SK-N-SH (cell line): ENCODE results near the gene TMCO2.

Experiments
- TCF12 ChIP-seq: IDR thresholded peaks from 2 replicates; pipeline ENCODE4 v1.4.0; 2012
- TEAD4 ChIP-seq: IDR thresholded peaks from 2 replicates; pipeline ENCODE4 v1.4.0; 2012; ENCODE audit warnings: mild to moderate bottlenecking, borderline replicate concordance; ENCODE audit not compliant: insufficient read depth
- TF ChIP-seq, protein P1 (sequence below): fragments of 200-600 bp; sonication (generic); IDR thresholded peaks from 2 replicates; pipeline ENCODE4 v1.6.1; 2017; ENCODE audit warnings: antibody characterized with exemption, mild to moderate bottlenecking, moderate library complexity

DNA sequence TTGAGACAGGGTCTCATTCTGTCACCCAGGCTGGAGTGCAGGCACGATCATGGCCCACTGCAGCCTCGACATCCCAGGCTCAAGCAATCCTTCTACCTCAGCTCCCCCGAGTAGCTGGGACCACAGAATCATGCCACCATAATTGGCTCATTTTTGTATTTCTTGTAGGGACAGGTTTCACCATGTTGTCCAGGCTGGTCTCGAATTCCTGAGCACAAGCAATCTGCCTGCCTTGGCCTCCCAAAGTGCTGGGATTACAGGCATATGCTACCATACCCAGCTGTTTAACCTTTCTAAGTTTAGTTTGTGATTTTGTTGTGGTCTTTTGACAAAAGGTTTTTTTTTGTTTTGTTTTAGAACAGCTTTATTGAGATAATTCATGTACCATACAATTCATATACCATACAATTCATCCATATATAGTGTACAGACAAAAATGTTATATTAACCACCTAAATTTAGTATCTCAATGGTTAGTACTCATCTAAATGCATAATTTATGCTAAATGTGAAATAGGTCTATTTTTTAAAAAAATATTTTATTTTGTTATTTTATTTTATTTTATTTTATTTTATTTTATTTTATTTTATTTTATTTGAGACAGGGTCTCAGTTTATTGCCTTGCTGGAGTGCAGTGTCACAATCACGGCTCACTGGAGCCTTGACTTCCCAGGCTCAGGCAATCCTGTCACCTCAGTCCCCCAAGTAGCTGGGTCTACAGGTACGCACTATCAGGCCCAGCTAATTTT is 19.2 kb downstream of the TMCO2 start:
- TF ChIP-seq TCF12 (no peak), TEAD4 (no peak)
- TF ChIP-seq, protein P1, sequence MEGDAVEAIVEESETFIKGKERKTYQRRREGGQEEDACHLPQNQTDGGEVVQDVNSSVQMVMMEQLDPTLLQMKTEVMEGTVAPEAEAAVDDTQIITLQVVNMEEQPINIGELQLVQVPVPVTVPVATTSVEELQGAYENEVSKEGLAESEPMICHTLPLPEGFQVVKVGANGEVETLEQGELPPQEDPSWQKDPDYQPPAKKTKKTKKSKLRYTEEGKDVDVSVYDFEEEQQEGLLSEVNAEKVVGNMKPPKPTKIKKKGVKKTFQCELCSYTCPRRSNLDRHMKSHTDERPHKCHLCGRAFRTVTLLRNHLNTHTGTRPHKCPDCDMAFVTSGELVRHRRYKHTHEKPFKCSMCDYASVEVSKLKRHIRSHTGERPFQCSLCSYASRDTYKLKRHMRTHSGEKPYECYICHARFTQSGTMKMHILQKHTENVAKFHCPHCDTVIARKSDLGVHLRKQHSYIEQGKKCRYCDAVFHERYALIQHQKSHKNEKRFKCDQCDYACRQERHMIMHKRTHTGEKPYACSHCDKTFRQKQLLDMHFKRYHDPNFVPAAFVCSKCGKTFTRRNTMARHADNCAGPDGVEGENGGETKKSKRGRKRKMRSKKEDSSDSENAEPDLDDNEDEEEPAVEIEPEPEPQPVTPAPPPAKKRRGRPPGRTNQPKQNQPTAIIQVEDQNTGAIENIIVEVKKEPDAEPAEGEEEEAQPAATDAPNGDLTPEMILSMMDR: no peak
